Measurements from ENCODE around the gene SV2B.
A peak's percentile ranks its signal among the peaks of the same experiment; 100 is the strongest.
"Not testable (repeated sequence)": the region's sequence is repeated elsewhere in the genome, so short reads cannot be mapped to it uniquely, and the experiment has no call there.

The SV2B gene

GRCh38 chr15:91099995-91100813, at the start of gene SV2B:
SV2B (plus strand) TSS chr15:91100257; CDS start chr15:91226264, 126,007 bp downstream.
- DNase-seq (ENCODE audit: low read depth), result peak; percentile 45

- DNase-seq (ENCODE audit: low read depth), result no peak
Observed at GRCh38 chr15:91051248-91051647, 48.8 kb upstream of the SV2B start.

GRCh38 chr15:91054816-91055215, 45.2 kb upstream of the SV2B start:
- DNase-seq (ENCODE audit: low read depth), result no peak

- DNase-seq (ENCODE audit: low read depth), result peak; percentile 23
Observed at GRCh38 chr15:91055548-91056331, 44.3 kb upstream of the SV2B start.

- no peak for DNase-seq (ENCODE audit: low read depth)
Observed at GRCh38 chr15:91061230-91061629, 38.8 kb upstream of the SV2B start.

- no peak for DNase-seq (ENCODE audit: low read depth)
Observed at GRCh38 chr15:91061997-91062396, 38.1 kb upstream of the SV2B start.

GRCh38 chr15:91065505-91065904, 34.6 kb upstream of the SV2B start:
- DNase-seq (ENCODE audit: low read depth), result no peak

GRCh38 chr15:91067036-91067435, 33.0 kb upstream of the SV2B start:
- DNase-seq (ENCODE audit: low read depth), result no peak

GRCh38 chr15:91068436-91068835, 31.6 kb upstream of the SV2B start:
- DNase-seq (ENCODE audit: low read depth), result no peak

- no peak for DNase-seq (ENCODE audit: low read depth)
Observed at GRCh38 chr15:91068966-91069365, 31.1 kb upstream of the SV2B start.

GRCh38 chr15:91070872-91071271, 29.2 kb upstream of the SV2B start:
- DNase-seq (ENCODE audit: low read depth), result no peak

- no peak for DNase-seq (ENCODE audit: low read depth)
Observed at GRCh38 chr15:91072161-91072560, 27.9 kb upstream of the SV2B start.

GRCh38 chr15:91073077-91073476, 27.0 kb upstream of the SV2B start:
- no peak for DNase-seq (ENCODE audit: low read depth)

GRCh38 chr15:91073768-91074167, 26.3 kb upstream of the SV2B start:
- DNase-seq (ENCODE audit: low read depth), result no peak

- DNase-seq (ENCODE audit: low read depth), result no peak
Observed at GRCh38 chr15:91075739-91076138, 24.3 kb upstream of the SV2B start.

GRCh38 chr15:91077029-91077428, 23.0 kb upstream of the SV2B start:
- no peak for DNase-seq (ENCODE audit: low read depth)

GRCh38 chr15:91093866-91094265, 6.2 kb upstream of the SV2B start:
- not testable (repeated sequence) for DNase-seq (ENCODE audit: low read depth)

- DNase-seq (ENCODE audit: low read depth), result no peak
Observed at GRCh38 chr15:91098451-91098850, 1.6 kb upstream of the SV2B start.

GRCh38 chr15:91099616-91099994, 452 bp upstream of the SV2B start:
- peak; percentile 43 for DNase-seq (ENCODE audit: low read depth)

- no peak for DNase-seq (ENCODE audit: low read depth)
Observed at GRCh38 chr15:91100814-91101607, 954 bp downstream of the SV2B start.

- DNase-seq (ENCODE audit: low read depth), result no peak
Observed at GRCh38 chr15:91101608-91101920, 1.5 kb downstream of the SV2B start.

- DNase-seq (ENCODE audit: low read depth), result no peak
Observed at GRCh38 chr15:91102546-91103330, 2.7 kb downstream of the SV2B start.
